H9 (cell line): ENCODE measurements around the gene LDHD. TPM values are rescaled to one million over a fixed set of nuclear protein-coding genes. Genes with fewer than 3 reads are reported as not detected.

ENCODE experiments used
- DNase-seq: peaks from one replicate; pipeline ENCODE4 v3.0.0-alpha.2; 2017
- H2AFZ ChIP-seq: one replicate; pipeline ENCODE4 v1.6.1; 2013; ENCODE audit warnings: mild to moderate bottlenecking, low read length, control low read depth, moderate library complexity
- H2AK5ac ChIP-seq: 2 replicates; pipeline ENCODE4 v1.6.1; 2013; ENCODE audit warnings: low read length, control low read depth, mixed read lengths; ENCODE audit not compliant: insufficient read length
- H2BK120ac ChIP-seq: one replicate; pipeline ENCODE4 v1.6.1; 2013; ENCODE audit warnings: low read depth, mild to moderate bottlenecking, low read length, control low read depth, inconsistent platforms; ENCODE audit not compliant: poor library complexity, severe bottlenecking
- H2BK12ac ChIP-seq: 2 replicates; pipeline ENCODE4 v1.6.1; 2013; ENCODE audit warnings: low read length, control low read depth, mixed read lengths, low read depth; ENCODE audit not compliant: insufficient read length
- H2BK15ac ChIP-seq: 2 replicates; pipeline ENCODE4 v1.6.1; 2013; ENCODE audit warnings: low read depth, low read length, control low read depth
- H2BK20ac ChIP-seq: one replicate; pipeline ENCODE4 v1.6.1; 2013; ENCODE audit warnings: low read depth, mild to moderate bottlenecking, low read length, control low read depth, inconsistent platforms; ENCODE audit not compliant: poor library complexity, severe bottlenecking
- H2BK5ac ChIP-seq: 2 replicates; pipeline ENCODE4 v1.6.1; 2013; ENCODE audit warnings: low read length, control low read depth, mixed read lengths; ENCODE audit not compliant: insufficient read length
- H3K14ac ChIP-seq: 2 replicates; pipeline ENCODE4 v1.6.1; 2013; ENCODE audit warnings: low read length, control low read depth; ENCODE audit not compliant: insufficient read depth
- H3K18ac ChIP-seq: 2 replicates; pipeline ENCODE4 v1.6.1; 2013; ENCODE audit warnings: low read depth, mild to moderate bottlenecking, mixed read lengths, low read length, control low read depth; ENCODE audit not compliant: insufficient read length
- H3K23ac ChIP-seq: 2 replicates; pipeline ENCODE4 v1.6.1; 2013; ENCODE audit warnings: low read length, control low read depth, mixed read lengths, low read depth; ENCODE audit not compliant: insufficient read length
- H3K23me2 ChIP-seq: 2 replicates; pipeline ENCODE4 v1.6.1; 2013; ENCODE audit warnings: low read depth, mild to moderate bottlenecking, mixed read lengths, low read length, control low read depth; ENCODE audit not compliant: insufficient read length, poor library complexity, severe bottlenecking
- H3K27ac ChIP-seq: 2 replicates; pipeline ENCODE4 v1.5.1; 2013; ENCODE audit warnings: low read length, control low read depth, mixed read lengths, low read depth; ENCODE audit not compliant: insufficient read length
- H3K27me3 ChIP-seq: 2 replicates; pipeline ENCODE4 v1.6.1; 2013; ENCODE audit warnings: low read length, control low read depth, inconsistent platforms; ENCODE audit not compliant: insufficient read depth
- H3K4ac ChIP-seq: 2 replicates; pipeline ENCODE4 v1.6.1; 2013; ENCODE audit warnings: low read depth, mild to moderate bottlenecking, control low read depth, inconsistent platforms, low read length, moderate library complexity
- H3K4me1 ChIP-seq: 2 replicates; pipeline ENCODE4 v1.6.1; 2013; ENCODE audit warnings: low read length, control low read depth, inconsistent platforms; ENCODE audit not compliant: insufficient read depth
- H3K4me2 ChIP-seq: 2 replicates; pipeline ENCODE4 v1.6.1; 2013; ENCODE audit warnings: low read length, control low read depth, mixed read lengths; ENCODE audit not compliant: insufficient read length, insufficient read depth
- H3K56ac ChIP-seq: 2 replicates; pipeline ENCODE4 v1.6.1; 2013; ENCODE audit warnings: low read depth, mild to moderate bottlenecking, mixed read lengths, low read length, control low read depth; ENCODE audit not compliant: insufficient read length
- H3K79me1 ChIP-seq: 2 replicates; pipeline ENCODE4 v1.6.1; 2013; ENCODE audit warnings: low read depth, mild to moderate bottlenecking, moderate library complexity, low read length, control low read depth, inconsistent platforms; ENCODE audit not compliant: insufficient read depth, poor library complexity, severe bottlenecking
- H3K79me2 ChIP-seq: 2 replicates; pipeline ENCODE4 v1.6.1; 2013; ENCODE audit warnings: low read length, control low read depth, inconsistent platforms; ENCODE audit not compliant: insufficient read depth
- H3K9ac ChIP-seq: 2 replicates; pipeline ENCODE4 v1.6.1; 2013; ENCODE audit warnings: low read length, control low read depth, mixed read lengths; ENCODE audit not compliant: insufficient read length; ENCODE audit errors: extremely low read depth
- H3K9me3 ChIP-seq: one replicate; pipeline ENCODE4 v1.6.1; 2013; ENCODE audit warnings: low read depth, low read length, inconsistent platforms; ENCODE audit not compliant: control insufficient read depth
- H3T11ph ChIP-seq: one replicate; pipeline ENCODE4 v1.6.1; 2013; ENCODE audit warnings: mild to moderate bottlenecking, low read length, control low read depth, inconsistent platforms
- H4K20me1 ChIP-seq: one replicate; pipeline ENCODE4 v1.6.1; 2013; ENCODE audit not compliant: control insufficient read depth, insufficient read length, insufficient read depth
- H4K5ac ChIP-seq: 2 replicates; pipeline ENCODE4 v1.6.1; 2013; ENCODE audit warnings: low read depth, mild to moderate bottlenecking, mixed read lengths, low read length, control low read depth; ENCODE audit not compliant: insufficient read length
- H4K8ac ChIP-seq: replicated peaks from 2 replicates; pipeline ENCODE4 v1.6.1; 2013; ENCODE audit warnings: low read length, control low read depth, mixed read lengths, low read depth; ENCODE audit not compliant: insufficient read length
- H4K91ac ChIP-seq: 2 replicates; pipeline ENCODE4 v1.6.1; 2013; ENCODE audit warnings: low read depth, mild to moderate bottlenecking, moderate library complexity, mixed read lengths, low read length, control low read depth; ENCODE audit not compliant: insufficient read length
- H3K27ac Mint-ChIP-seq, 3 experiments: 2 replicates in 2 of 3; 3 replicates in 1 of 3; pipeline ENCODE4 v1.8.0; 2020 to 2021; ENCODE audit warnings: mixed read lengths in 3 of 3, mild to moderate bottlenecking in 1 of 3, moderate library complexity in 1 of 3
- H3K27me3 Mint-ChIP-seq: 2 replicates; pipeline ENCODE4 v1.8.0; 2021; ENCODE audit warnings: low read depth, mild to moderate bottlenecking, moderate library complexity, mixed read lengths
- H3K36me3 Mint-ChIP-seq, 3 experiments: 2 replicates in 2 of 3; 3 replicates in 1 of 3; pipeline ENCODE4 v1.8.0; 2020 to 2021; ENCODE audit warnings: low read depth in 3 of 3, mixed read lengths in 3 of 3; ENCODE audit not compliant: insufficient read depth in 1 of 3
- H3K4me1 Mint-ChIP-seq, 2 experiments: 2 replicates each; pipeline ENCODE4 v1.8.0; 2020; ENCODE audit warnings: mixed read lengths in 2 of 2
- H3K4me3 Mint-ChIP-seq, 2 experiments: 2 replicates in 1 of 2; 3 replicates in 1 of 2; pipeline ENCODE4 v1.8.0; 2020 to 2021; ENCODE audit warnings: mild to moderate bottlenecking in 2 of 2, mixed read lengths in 2 of 2, moderate library complexity in 1 of 2
- H3K9me3 Mint-ChIP-seq, 2 experiments: 2 replicates in 1 of 2; 3 replicates in 1 of 2; pipeline ENCODE4 v1.8.0; 2020; ENCODE audit warnings: mild to moderate bottlenecking in 2 of 2, mixed read lengths in 2 of 2, moderate library complexity in 1 of 2
- WGBS: extraction: QIAGEN DNeasy Blood & Tissue Kit; methylation state at CpG from one replicate; pipeline ENCODE4 v1.1.7; 2013; ENCODE audit warnings: missing lambda C conversion rate, low lambda C conversion rate, mixed read lengths; ENCODE audit not compliant: insufficient read length; ENCODE audit errors: extremely low coverage; 5-methylcytosine and 5-hydroxymethylcytosine counted together
- total RNA-seq: library from RNA; stranded (reverse); gene quantifications from 2 replicates; pipeline ENCODE4 v1.2.1, GENCODE V29; 2021
- TF ChIP-seq, protein P1 (sequence below): fragments of 200-600 bp; sonication (generic); conservative IDR thresholded peaks from 3 replicates; pipeline ENCODE4 v1.8.0; 2021; ENCODE audit warnings: antibody characterized with exemption, mild to moderate bottlenecking

LDHD gene
- total RNA-seq, 1 experiment from 2014 or later, result 14.7 TPM

DNA sequence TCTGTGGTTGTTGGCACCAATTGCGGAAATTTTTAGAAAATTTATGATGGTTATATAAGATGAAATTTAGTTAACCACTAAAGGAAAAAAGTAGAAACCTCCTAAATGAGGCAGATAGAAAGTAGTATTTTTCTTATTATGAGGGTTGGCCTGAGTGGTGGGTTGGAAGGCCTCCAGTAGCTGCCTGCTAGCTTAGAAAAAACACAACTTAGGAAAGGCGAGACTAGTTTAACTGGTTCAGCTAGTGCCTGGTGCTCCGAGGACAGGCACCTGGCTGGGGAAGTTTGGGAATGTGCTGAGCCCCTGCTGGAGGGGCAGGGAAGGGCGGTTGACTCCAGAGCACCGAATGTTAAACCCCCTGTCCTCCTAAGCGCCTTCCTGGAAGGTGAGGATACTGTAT, 19.9 kb downstream of the LDHD start:
- H3K4me1 Mint-ChIP-seq, result peaks cover 61 to 76% of the 10 kb centered on the region in 2 experiments

More for the DNA sequence above, 19.9 kb downstream of the LDHD start:
- H3K23ac ChIP-seq, result no peak overlapping the region
- no peak overlapping the region for H3K18ac ChIP-seq
- no peak overlapping the region for H2AFZ ChIP-seq
- TF ChIP-seq, protein P1, sequence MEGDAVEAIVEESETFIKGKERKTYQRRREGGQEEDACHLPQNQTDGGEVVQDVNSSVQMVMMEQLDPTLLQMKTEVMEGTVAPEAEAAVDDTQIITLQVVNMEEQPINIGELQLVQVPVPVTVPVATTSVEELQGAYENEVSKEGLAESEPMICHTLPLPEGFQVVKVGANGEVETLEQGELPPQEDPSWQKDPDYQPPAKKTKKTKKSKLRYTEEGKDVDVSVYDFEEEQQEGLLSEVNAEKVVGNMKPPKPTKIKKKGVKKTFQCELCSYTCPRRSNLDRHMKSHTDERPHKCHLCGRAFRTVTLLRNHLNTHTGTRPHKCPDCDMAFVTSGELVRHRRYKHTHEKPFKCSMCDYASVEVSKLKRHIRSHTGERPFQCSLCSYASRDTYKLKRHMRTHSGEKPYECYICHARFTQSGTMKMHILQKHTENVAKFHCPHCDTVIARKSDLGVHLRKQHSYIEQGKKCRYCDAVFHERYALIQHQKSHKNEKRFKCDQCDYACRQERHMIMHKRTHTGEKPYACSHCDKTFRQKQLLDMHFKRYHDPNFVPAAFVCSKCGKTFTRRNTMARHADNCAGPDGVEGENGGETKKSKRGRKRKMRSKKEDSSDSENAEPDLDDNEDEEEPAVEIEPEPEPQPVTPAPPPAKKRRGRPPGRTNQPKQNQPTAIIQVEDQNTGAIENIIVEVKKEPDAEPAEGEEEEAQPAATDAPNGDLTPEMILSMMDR, result peak; percentile 77
- no peak overlapping the region for H3K27ac ChIP-seq
- H3T11ph ChIP-seq, result no peak overlapping the region
- no peak overlapping the region for H4K5ac ChIP-seq
- no peaks in the 10 kb centered on the region for H3K79me1 ChIP-seq
- no peaks in the 10 kb centered on the region for H3K27me3 ChIP-seq
- H3K4me1 ChIP-seq, result peaks cover 17% of the 10 kb centered on the region; the same call in 1 of the 2 replicates
- H3K23me2 ChIP-seq, result no peaks in the 10 kb centered on the region
- Mint-ChIP-seq H3K27ac (peak overlapping the region in 2 of 3 experiments; percentile 91; a peak in 5 of 7 replicates), H3K9me3 (no peaks in the 10 kb centered on the region), H3K36me3 (peaks cover 4 to 17% (median 7%) of the 10 kb centered on the region in 3 experiments; a peak in 5 of 7 replicates), H3K4me3 (no peak overlapping the region; a peak in 1 of 5 replicates), H3K27me3 (no peaks in the 10 kb centered on the region)
- no peaks in the 10 kb centered on the region for H3K79me2 ChIP-seq
- H3K9me3 ChIP-seq, result no peaks in the 10 kb centered on the region
- no peak overlapping the region for H3K14ac ChIP-seq
- H2BK5ac ChIP-seq, result no peak overlapping the region
- no peak overlapping the region for H2BK15ac ChIP-seq
- no peak overlapping the region for H4K91ac ChIP-seq
- H4K8ac ChIP-seq, result no peak overlapping the region
- H3K9ac ChIP-seq, result no peak overlapping the region
- no peak overlapping the region for H2BK120ac ChIP-seq
- H2AK5ac ChIP-seq, result no peak overlapping the region
- H2BK20ac ChIP-seq, result no peak overlapping the region
- H4K20me1 ChIP-seq, result peaks cover 3% of the 10 kb centered on the region
- no peak overlapping the region for H2BK12ac ChIP-seq
- no peak overlapping the region for H3K4ac ChIP-seq
- WGBS, result no CpG with 5 or more reads among the region's 6 CpGs
- H3K56ac ChIP-seq, result no peak overlapping the region
- DNase-seq, result peak; percentile 88
- H3K4me2 ChIP-seq, result no peak overlapping the region
